Measurements from ENCODE around the gene SMYD5. TPM values are rescaled to one million over a fixed set of nuclear protein-coding genes. Genes with fewer than 3 reads are reported as not detected.
A peak's percentile ranks its signal among the peaks of the same experiment; 100 is the strongest.

SMYD5 gene
- total RNA-seq, 1 experiment from 2014 or later = 31.5 TPM

DNA sequence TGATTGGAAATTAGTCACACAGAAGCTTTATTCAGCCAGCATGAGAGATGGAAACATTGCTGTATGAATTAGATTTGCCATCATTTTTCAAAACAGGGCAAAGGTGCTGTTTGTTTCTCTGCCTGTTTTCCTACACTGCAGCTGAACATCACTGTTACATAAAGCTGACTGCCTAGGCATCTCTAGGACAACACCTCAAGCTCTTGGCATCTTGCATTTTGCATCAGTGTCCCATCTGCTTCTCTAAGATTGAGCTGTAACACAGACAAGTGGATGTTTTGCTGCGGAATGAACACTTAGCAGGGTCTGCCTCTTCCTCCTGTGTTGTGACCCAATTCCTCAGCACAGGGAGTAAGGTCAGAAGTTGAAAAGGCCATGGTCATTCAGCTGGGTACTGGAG lies 24.9 kb downstream of the SMYD5 start:
- DNase-seq (ENCODE audit: low read depth) = no peak

- no peak for DNase-seq (ENCODE audit: low read depth)
Measured at GRCh38 chr2:73239776-73240175, 25.7 kb downstream of the SMYD5 start.

DNA sequence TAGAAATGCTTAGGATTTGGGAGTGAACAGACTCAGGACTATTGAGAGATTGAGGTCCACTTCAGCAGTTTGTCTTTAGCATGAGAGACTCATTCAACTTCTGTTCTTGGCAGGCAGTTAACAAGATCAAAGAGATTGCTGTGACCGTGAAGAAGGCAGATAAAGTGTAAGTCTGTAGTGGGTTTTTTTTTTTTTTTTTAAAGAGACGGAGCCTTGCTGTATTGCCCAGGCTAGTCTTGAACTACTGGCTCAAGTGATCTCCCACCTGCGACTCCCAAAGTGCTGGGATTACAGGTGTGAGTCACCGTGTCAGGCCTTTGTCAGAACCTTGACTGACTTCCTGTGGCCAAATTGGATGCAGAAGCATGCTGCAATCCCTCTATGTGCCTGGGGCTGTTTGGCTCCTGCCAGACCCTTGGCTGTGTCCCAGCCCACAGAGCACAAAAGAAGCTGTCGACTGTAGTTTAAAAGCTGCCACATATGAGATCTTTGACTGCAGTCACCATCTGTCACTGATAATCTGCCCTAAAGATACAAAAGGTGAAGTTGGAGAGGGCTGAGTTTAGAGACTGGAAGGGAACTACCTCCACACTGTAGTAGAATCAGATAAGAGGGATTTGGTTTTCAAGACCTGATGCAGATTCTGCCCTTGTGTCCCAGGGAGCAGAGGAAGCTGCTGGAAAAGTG lies 30.0 kb downstream of the SMYD5 start:
- peak; percentile 75 for DNase-seq (ENCODE audit: low read depth)

DNA sequence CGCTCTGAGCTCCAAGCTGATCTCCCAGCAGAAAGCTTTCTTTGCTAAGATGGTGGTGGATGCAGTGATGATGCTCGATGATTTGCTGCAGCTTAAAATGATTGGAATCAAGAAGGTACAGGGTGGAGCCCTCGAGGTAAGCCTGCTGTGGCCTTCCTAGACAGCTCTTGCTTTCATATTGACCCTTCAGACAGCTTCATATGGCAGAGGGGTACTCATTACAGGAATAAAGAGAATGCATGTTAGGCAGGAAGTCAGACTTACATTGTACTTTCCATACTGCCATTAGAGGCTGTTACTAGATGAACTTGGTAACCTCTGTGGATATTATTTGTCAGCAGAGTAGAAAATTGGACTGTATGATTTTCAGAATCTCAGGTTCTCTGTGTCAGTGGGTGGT lies 30.5 kb downstream of the SMYD5 start:
- no peak for DNase-seq (ENCODE audit: low read depth)

DNA sequence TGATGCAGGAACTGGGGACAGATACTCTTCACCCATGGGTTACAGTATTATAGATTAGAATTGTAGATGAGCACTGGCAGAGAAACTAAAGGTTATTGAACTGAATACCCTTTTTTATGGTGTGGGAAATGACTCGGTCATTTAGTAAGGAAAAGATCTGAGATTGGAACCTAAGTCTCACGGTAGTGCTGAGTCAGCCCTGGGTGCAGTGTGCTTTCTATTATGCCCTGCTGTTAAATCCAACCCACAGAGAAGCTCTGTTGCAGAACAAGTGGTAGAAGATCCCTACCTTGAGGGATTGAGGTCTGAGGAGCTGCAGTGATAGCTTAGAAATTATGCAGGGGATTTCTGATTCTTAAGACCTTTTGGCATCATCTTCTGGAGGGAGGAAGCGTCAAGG lies 32.8 kb downstream of the SMYD5 start:
- DNase-seq (ENCODE audit: low read depth) = no peak

GRCh38 chr2:73249636-73250035 lies 35.6 kb downstream of the SMYD5 start:
- DNase-seq (ENCODE audit: low read depth) = no peak

GRCh38 chr2:73250872-73251846 lies 37.1 kb downstream of the SMYD5 start:
- DNase-seq (ENCODE audit: low read depth) = no peak

GRCh38 chr2:73252238-73253027 lies 38.4 kb downstream of the SMYD5 start:
- no peak for DNase-seq (ENCODE audit: low read depth)

GRCh38 chr2:73253400-73253799 lies 39.4 kb downstream of the SMYD5 start:
- no peak for DNase-seq (ENCODE audit: low read depth)

- no peak for DNase-seq (ENCODE audit: low read depth)
Measured at GRCh38 chr2:73253901-73254300, 39.9 kb downstream of the SMYD5 start.

DNA sequence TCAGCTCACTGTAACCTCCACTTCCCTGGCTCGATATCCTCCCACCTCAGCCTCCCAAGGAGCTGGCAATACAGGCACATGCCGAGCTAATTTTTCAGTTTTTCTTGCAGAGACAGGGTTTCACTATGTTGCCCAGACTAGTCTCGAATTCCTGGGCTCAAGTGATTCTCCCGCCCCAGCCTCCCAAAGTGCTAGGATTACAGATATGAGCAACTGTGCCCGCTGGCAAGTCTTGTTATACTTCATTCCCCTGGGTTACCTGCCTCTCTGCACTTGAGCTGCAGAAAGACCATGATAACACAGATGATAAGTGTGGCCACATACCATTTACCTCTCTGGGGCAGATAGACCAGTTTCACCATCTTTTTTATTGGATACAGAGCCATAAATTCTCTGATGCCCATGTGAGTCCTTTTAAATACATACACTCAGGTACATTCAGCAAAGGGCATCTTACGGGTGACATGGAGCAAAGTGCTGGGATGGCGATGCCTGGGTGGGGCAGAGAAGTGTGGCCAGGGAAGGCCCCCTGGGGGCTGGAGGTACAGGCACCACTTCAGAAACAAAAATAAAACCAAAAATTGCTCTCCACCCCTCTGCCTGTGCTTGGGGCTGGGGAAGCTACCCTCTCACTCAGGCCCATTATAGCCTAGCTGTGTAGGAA lies 40.4 kb downstream of the SMYD5 start:
- no peak for DNase-seq (ENCODE audit: low read depth)

- no peak for DNase-seq (ENCODE audit: low read depth)
Measured at GRCh38 chr2:73255007-73255644, 41.1 kb downstream of the SMYD5 start.

GRCh38 chr2:73255907-73256617 lies 42.0 kb downstream of the SMYD5 start:
- no peak for DNase-seq (ENCODE audit: low read depth)

DNA sequence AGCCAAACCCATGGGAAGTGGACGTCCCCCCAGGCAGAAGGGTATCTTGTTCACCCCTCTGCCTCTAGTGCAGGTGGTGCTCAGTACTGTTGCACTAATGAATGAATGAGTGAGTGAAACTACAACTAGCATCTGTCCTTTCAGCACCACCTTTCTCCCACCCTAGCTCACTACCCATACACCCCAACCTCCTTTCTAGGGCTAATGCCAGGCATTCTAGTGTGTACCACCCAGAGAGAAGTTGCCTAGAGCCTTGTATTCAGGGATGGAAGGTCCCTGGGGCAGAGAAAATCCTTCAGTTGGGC lies 42.5 kb downstream of the SMYD5 start:
- no peak for DNase-seq (ENCODE audit: low read depth)

DNA sequence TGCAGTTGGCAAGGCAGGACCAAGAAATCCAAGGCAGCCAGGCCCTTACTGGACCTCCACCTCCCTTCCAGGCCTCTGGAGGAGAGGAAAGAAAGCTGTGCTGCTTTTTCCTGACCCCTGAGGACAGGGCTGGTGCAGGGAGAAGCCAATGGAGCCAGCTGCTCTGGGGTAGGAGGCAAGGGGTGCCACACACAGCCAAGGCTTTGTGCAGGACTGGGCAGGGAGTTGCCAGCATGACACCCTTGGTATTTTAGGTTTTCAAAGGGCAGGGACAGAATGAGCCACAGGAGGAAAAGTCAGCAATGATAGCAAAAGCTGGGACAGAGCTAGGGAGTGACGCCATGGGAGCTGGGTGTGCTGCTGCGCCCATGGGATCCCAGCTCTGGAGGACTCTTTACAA lies 43.0 kb downstream of the SMYD5 start:
- no peak for DNase-seq (ENCODE audit: low read depth)

- no peak for DNase-seq (ENCODE audit: low read depth)
Measured at GRCh38 chr2:73257425-73258125, 43.5 kb downstream of the SMYD5 start.

DNA sequence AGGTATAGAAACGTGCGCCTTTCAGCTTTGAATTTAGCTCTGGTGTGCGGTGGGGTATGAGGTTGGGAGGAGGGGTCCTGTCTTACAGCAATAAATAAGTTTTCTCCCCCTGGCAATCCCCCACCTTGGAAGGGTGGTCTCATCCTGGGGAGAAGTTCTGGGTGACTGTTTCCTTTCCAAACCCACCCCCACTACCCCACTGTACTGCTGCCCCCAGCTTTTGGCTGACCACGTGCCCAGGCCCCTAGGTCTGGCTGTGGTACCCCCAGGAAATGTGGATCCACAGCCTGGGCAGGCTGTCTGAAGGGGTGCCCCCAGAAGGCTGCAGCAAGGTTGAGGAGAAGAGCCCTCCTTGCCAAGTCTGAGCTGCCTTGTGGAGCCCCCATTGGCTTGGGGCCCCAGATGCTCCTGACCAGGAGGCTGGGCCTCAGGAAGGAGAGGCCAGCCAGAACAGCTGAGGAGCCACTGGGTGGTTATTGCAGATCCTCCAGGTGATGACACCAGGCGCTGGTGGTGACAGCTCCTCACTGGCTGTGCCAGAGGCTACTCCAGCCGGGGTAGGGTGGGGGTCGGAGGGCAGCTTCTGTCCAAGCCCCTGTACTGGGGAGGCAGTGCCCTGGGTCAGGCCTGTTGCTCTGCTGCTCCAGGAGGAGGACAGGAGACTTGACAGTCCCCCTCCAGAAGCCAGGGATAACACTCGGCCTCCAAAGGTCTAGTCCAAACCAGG lies 44.3 kb downstream of the SMYD5 start:
- no peak for DNase-seq (ENCODE audit: low read depth)

- no peak for DNase-seq (ENCODE audit: low read depth)
Measured at GRCh38 chr2:73258913-73259215, 44.8 kb downstream of the SMYD5 start.

DNA sequence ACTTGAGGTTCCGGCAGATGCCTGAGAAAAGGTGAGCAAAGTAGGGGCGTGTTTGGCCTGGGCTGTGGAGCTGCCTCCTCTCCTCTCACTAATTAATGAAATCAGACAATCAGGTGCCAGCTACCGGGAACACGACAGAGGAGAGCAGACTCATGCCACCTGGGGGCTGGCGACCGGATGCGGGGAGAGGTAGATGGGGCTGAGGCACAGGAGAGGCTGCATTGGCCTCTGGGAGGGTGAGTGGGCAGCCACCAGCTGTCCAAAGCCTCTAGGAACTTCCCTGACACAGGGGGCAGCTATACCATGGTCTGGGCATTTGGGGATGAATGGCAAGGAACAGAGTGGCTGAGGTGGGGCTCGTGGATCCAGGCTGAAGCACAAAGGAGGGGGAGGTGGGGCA lies 45.2 kb downstream of the SMYD5 start:
- DNase-seq (ENCODE audit: low read depth) = no peak

All from Daoy (cell line).